H1 (cell line): ENCODE data around the gene TBX2. TPM values are rescaled to one million over a fixed set of nuclear protein-coding genes. Genes with fewer than 3 reads are reported as not detected.
A peak's percentile ranks its signal among the peaks of the same experiment; 100 is the strongest.

Experiments used
- CTCF ChIA-PET: fragments of 300-600 bp; sonication (Branson Sonifier 250); formaldehyde crosslinking; loops from one replicate; lab custom pipeline; 2021; ENCODE audit not compliant: partially characterized antibody; lab: Charles Lee
- POLR2A ChIA-PET: fragments of 300-600 bp; sonication (Branson Sonifier 250); formaldehyde crosslinking; loops from one replicate; lab custom pipeline; 2021; ENCODE audit warnings: inconsistent platforms; ENCODE audit not compliant: partially characterized antibody; lab: Charles Lee
- DNase-seq, 2 experiments: peaks; one replicate each; pipeline versions ENCODE4 v3.0.0 to v3.0.0-alpha.2; 2010 to 2022; ENCODE audit warnings: low spot score in 2 of 2, low read depth in 1 of 2, mixed read lengths in 1 of 2
- FAIRE-seq: peaks from 2 replicates; lab custom pipeline; 2011; peaks lifted over from hg19 to GRCh38; lab: Jason Lieb, UNC
- H2AFZ ChIP-seq: 2 replicates; pipeline ENCODE4 v1.8.1; 2012; ENCODE audit warnings: low read length, inconsistent platforms
- H2AK5ac ChIP-seq: 2 replicates; pipeline ENCODE4 v1.6.1; 2013; ENCODE audit warnings: low read depth, low read length
- H2BK120ac ChIP-seq: replicated peaks from 2 replicates; pipeline ENCODE3; 2013; ENCODE audit warnings: low read depth, low read length, inconsistent platforms
- H2BK12ac ChIP-seq: 2 replicates; pipeline ENCODE4 v1.6.1; 2013; ENCODE audit warnings: low read depth, low read length
- H2BK15ac ChIP-seq: 2 replicates; pipeline ENCODE4 v1.6.1; 2013; ENCODE audit warnings: low read length
- H2BK20ac ChIP-seq: 2 replicates; pipeline ENCODE4 v1.6.1; 2013; ENCODE audit warnings: low read length
- H2BK5ac ChIP-seq: 2 replicates; pipeline ENCODE4 v1.6.1; 2013; ENCODE audit warnings: low read depth, low read length
- H3K14ac ChIP-seq: 2 replicates; pipeline ENCODE4 v1.6.1; 2013; ENCODE audit warnings: inconsistent platforms; ENCODE audit not compliant: insufficient read length
- H3K18ac ChIP-seq: 2 replicates; pipeline ENCODE4 v1.6.1; 2013; ENCODE audit warnings: low read length; ENCODE audit errors: extremely low read depth
- H3K23ac ChIP-seq: 2 replicates; pipeline ENCODE4 v1.6.1; 2013; ENCODE audit warnings: inconsistent platforms; ENCODE audit not compliant: insufficient read length
- H3K23me2 ChIP-seq: 2 replicates; pipeline ENCODE4 v1.6.1; 2013; ENCODE audit warnings: low read depth, low read length
- H3K27ac ChIP-seq: 2 replicates; pipeline ENCODE4 v1.6.1; 2011; ENCODE audit warnings: low read depth, low read length, inconsistent platforms
- H3K27me3 ChIP-seq, 4 experiments: replicated peaks in 1 of 4; 1 replicate in 1 of 4; 2 replicates in 3 of 4; pipeline versions ENCODE4 v1.6.1 to v1.8.1; 2011 to 2013; ENCODE audit warnings: low read length in 3 of 4, mild to moderate bottlenecking in 3 of 4, inconsistent platforms in 2 of 4, mixed read lengths in 2 of 4, moderate library complexity in 1 of 4; ENCODE audit not compliant: control insufficient read depth in 3 of 4, insufficient read depth in 3 of 4; ENCODE audit errors: extremely low read depth in 1 of 4
- H3K36me3 ChIP-seq, 4 experiments: 2 replicates each; pipeline versions ENCODE4 v1.6.1 to v1.8.1; 2011 to 2013; ENCODE audit warnings: mild to moderate bottlenecking in 4 of 4, low read length in 3 of 4, moderate library complexity in 2 of 4, control low read depth in 1 of 4, inconsistent platforms in 1 of 4; ENCODE audit not compliant: insufficient read depth in 4 of 4, control insufficient read depth in 2 of 4
- H3K4ac ChIP-seq: replicated peaks from 2 replicates; pipeline ENCODE3; 2013; ENCODE audit warnings: low read length, low read depth, mixed read lengths, inconsistent platforms; ENCODE audit not compliant: insufficient read length
- H3K4me1 ChIP-seq, 4 experiments: replicated peaks in 1 of 4; 1 replicate in 1 of 4; 2 replicates in 3 of 4; pipeline versions ENCODE4 v1.6.1 to v1.8.1; 2011 to 2013; ENCODE audit warnings: low read length in 3 of 4, inconsistent platforms in 2 of 4, mixed read lengths in 1 of 4; ENCODE audit not compliant: insufficient read depth in 4 of 4, control insufficient read depth in 3 of 4
- H3K4me2 ChIP-seq, 2 experiments: 2 replicates each; pipeline versions ENCODE4 v1.6.1 to v1.8.1; 2011 to 2013; ENCODE audit warnings: low read depth in 2 of 2, low read length in 2 of 2, control low read depth in 1 of 2, inconsistent platforms in 1 of 2, mild to moderate bottlenecking in 1 of 2; ENCODE audit not compliant: insufficient read depth in 1 of 2
- H3K4me3 ChIP-seq, 4 experiments: fragments of 200-600, 300-600 bp in 1 of 4; sonication (generic), shearing (Covaris generic), sonication (Bioruptor Twin) in 1 of 4; 2 replicates each; pipeline versions ENCODE4 v1.5.1 to v1.8.1; 2011 to 2016; ENCODE audit warnings: low read length in 4 of 4, low read depth in 3 of 4, control low read depth in 2 of 4, inconsistent platforms in 2 of 4, mild to moderate bottlenecking in 2 of 4, mixed read lengths in 1 of 4, moderate library complexity in 1 of 4; ENCODE audit not compliant: insufficient read depth in 2 of 4; ENCODE audit errors: extremely low read depth in 1 of 4
- H3K56ac ChIP-seq: replicated peaks from 2 replicates; pipeline ENCODE3; 2013; ENCODE audit warnings: low read depth, mild to moderate bottlenecking, mixed read lengths, low read length, inconsistent platforms; ENCODE audit not compliant: insufficient read length
- H3K79me1 ChIP-seq: 2 replicates; pipeline ENCODE4 v1.6.1; 2013; ENCODE audit warnings: low read depth, low read length, control low read depth
- H3K79me2 ChIP-seq, 2 experiments: 2 replicates each; pipeline versions ENCODE4 v1.6.1 to v1.8.1; 2012 to 2013; ENCODE audit warnings: low read length in 2 of 2, mild to moderate bottlenecking in 2 of 2, inconsistent platforms in 1 of 2; ENCODE audit not compliant: insufficient read depth in 2 of 2, control insufficient read depth in 1 of 2
- H3K9ac ChIP-seq, 4 experiments: replicated peaks in 1 of 4; 1 replicate in 1 of 4; 2 replicates in 3 of 4; pipeline versions ENCODE4 v1.6.1 to v1.8.1; 2011 to 2013; ENCODE audit warnings: low read depth in 3 of 4, low read length in 3 of 4, control low read depth in 2 of 4, mild to moderate bottlenecking in 2 of 4, moderate library complexity in 2 of 4, inconsistent platforms in 1 of 4; ENCODE audit errors: extremely low read depth in 1 of 4
- H3K9me3 ChIP-seq, 2 experiments: 2 replicates each; pipeline versions ENCODE4 v1.6.1 to v1.8.1; 2012 to 2013; ENCODE audit warnings: mild to moderate bottlenecking in 2 of 2, moderate library complexity in 2 of 2, control low read depth in 1 of 2, inconsistent platforms in 1 of 2, low read depth in 1 of 2, low read length in 1 of 2, mixed read lengths in 1 of 2; ENCODE audit not compliant: insufficient read depth in 2 of 2
- H4K20me1 ChIP-seq, 2 experiments: replicated peaks in 1 of 2; 2 replicates each; pipeline versions ENCODE3 to v1.8.1; 2011 to 2013; ENCODE audit warnings: inconsistent platforms in 2 of 2, low read length in 2 of 2, mild to moderate bottlenecking in 1 of 2; ENCODE audit not compliant: insufficient read depth in 2 of 2, control insufficient read depth in 1 of 2
- H4K5ac ChIP-seq: 2 replicates; pipeline ENCODE4 v1.6.1; 2013; ENCODE audit warnings: low read length, low read depth, mixed read lengths, inconsistent platforms; ENCODE audit not compliant: insufficient read length
- H4K8ac ChIP-seq: 2 replicates; pipeline ENCODE4 v1.8.0; 2013; ENCODE audit warnings: mild to moderate bottlenecking, moderate library complexity, low read length, inconsistent platforms; ENCODE audit not compliant: insufficient read depth; ENCODE audit errors: extremely low read depth
- H4K91ac ChIP-seq: replicated peaks from 2 replicates; pipeline ENCODE3; 2013; ENCODE audit warnings: low read length, mixed read lengths, inconsistent platforms; ENCODE audit not compliant: insufficient read length
- CBX8 ChIP-seq: fragments of 300-800, 300-1000 bp; sonication (generic); IDR thresholded peaks from 2 replicates; pipeline ENCODE4 v1.7.1; 2016; ENCODE audit warnings: low read depth, low read length, borderline replicate concordance
- EZH2 ChIP-seq: fragments of 200-600 bp; sonication (generic); IDR thresholded peaks from 2 replicates; pipeline ENCODE4 v1.7.1; 2012; ENCODE audit warnings: low read depth, mild to moderate bottlenecking, moderate library complexity, low read length, inconsistent platforms; ENCODE audit not compliant: severe bottlenecking
- RNF2 ChIP-seq: fragments of 200-900, 300-1000 bp; sonication (generic); IDR thresholded peaks from 2 replicates; pipeline ENCODE4 v1.7.1; 2016; ENCODE audit warnings: borderline replicate concordance, low read depth, mild to moderate bottlenecking, antibody characterized with exemption, low read length; ENCODE audit not compliant: poor library complexity, severe bottlenecking; ENCODE audit errors: missing control alignments
- SUZ12 ChIP-seq: fragments of 200-600 bp; sonication (generic); IDR thresholded peaks from 2 replicates; pipeline ENCODE4 v1.6.1; 2012; ENCODE audit warnings: mild to moderate bottlenecking, inconsistent platforms, low read length, moderate library complexity, mixed read lengths
- WGBS, 2 experiments: shearing (Covaris generic) in 1 of 2; methylation state at CpG; one replicate each; pipeline versions ENCODE4 v1.1.6 to v1.1.7; 2013 to 2015; ENCODE audit warnings: low lambda C conversion rate in 2 of 2, mixed read lengths in 2 of 2, inconsistent platforms in 1 of 2, low coverage in 1 of 2, missing lambda C conversion rate in 1 of 2; ENCODE audit not compliant: insufficient replicate concordance in 2 of 2, insufficient coverage in 1 of 2, insufficient read length in 1 of 2; ENCODE audit errors: extremely low coverage in 1 of 2, missing lambda C conversion rate in 1 of 2; 5-methylcytosine and 5-hydroxymethylcytosine counted together
- polyA plus RNA-seq, 7 experiments: library from polyadenylated mRNA; depleted of rRNA in 3 of 7; stranded (reverse) in 5 of 7; unstranded in 2 of 7; fragments of >200 nt in 5 of 7; fragments of 200-250 nt in 2 of 7; gene quantifications; 1 replicate in 5 of 7; 2 replicates in 1 of 7; 4 replicates in 1 of 7; pipeline versions ENCODE4 v1.2.1 to v1.2.3, GENCODE V29; 2011 to 2013; ENCODE audit warnings: missing spikeins in 2 of 7, mixed read lengths in 2 of 7
- total RNA-seq: library from RNA; stranded (reverse); fragmentation: NEBNext Ultra II Directional; extraction: Animal tissue kit (Norgen Biotek cat#: 25700); gene quantifications from 2 replicates; pipeline ENCODE4 v1.2.1, GENCODE V29; 2021

TBX2 gene
- total and polyA plus RNA-seq, 2 of the 8 experiments (the other 6 are each of a cell fraction or from before 2014, with no cell fraction given) = not detected

GRCh38 chr17:61454381-61455323 is 55.0 kb downstream of the TBX2 start:
- no peak; the same call in 1 of the 2 replicates for TF ChIP-seq CBX8
- peak; percentile 99 for TF ChIP-seq SUZ12
- peak; percentile 100 for TF ChIP-seq EZH2
- TF ChIP-seq RNF2 = peak; percentile 99
- TF ChIP-seq, all 59 proteins: peak for 3
- FAIRE-seq = no peak

More at GRCh38 chr17:61454381-61455323, 55.0 kb downstream of the TBX2 start:
- H2BK15ac ChIP-seq = no peak overlapping the region
- H3K18ac ChIP-seq = 0 out of 2 replicates have a peak overlapping the region, but pooled peaks have one; percentile 27
- peak overlapping the region in 1 of 4 experiments; percentile 28; a peak in 3 of 8 replicates for H3K4me3 ChIP-seq
- H3K56ac ChIP-seq = no peak overlapping the region
- no peak overlapping the region for H3K23ac ChIP-seq
- H3K23me2 ChIP-seq = peaks cover 4% of the 10 kb centered on the region; the same call in 1 of the 2 replicates
- ChIA-PET POLR2A (interaction anchor here (1.3 to 1.6 kb wide), 4 partner anchors 10 to 52 kb away, joined by 4 to 5 read pairs (median 4); no protein-coding TSS in a partner anchor), CTCF (interaction anchor here (0.9 to 11.6 kb wide), 8 partner anchors 7 to 61 kb away, joined by 3 to 136 read pairs (median 4); no protein-coding TSS in a partner anchor)
- peaks cover 0 to 22% (median 0%) of the 10 kb centered on the region in 4 experiments; a peak in 1 of 8 replicates for H3K36me3 ChIP-seq
- peak overlapping the region; percentile 26 to 52; a peak in 3 of 4 replicates for H3K4me2 ChIP-seq
- no peak overlapping the region for H4K5ac ChIP-seq
- H2BK20ac ChIP-seq = no peak overlapping the region
- no peak overlapping the region for H4K91ac ChIP-seq
- H3K4ac ChIP-seq = no peak overlapping the region
- H2AK5ac ChIP-seq = no peak overlapping the region
- 5% methylated on average over 77 of the region's 86 CpGs; no CpG with 5 or more reads in 1 of the 2 experiments for WGBS, 2 experiments
- H3K4me1 ChIP-seq = peaks cover 2 to 36% (median 13%) of the 10 kb centered on the region in 4 experiments; a peak in 6 of 7 replicates
- peak in 1 of 2 experiments; percentile 69 for DNase-seq
- no peaks in the 10 kb centered on the region for H3K79me1 ChIP-seq
- H2AFZ ChIP-seq = no peak overlapping the region
- no peak overlapping the region for H2BK120ac ChIP-seq
- peaks cover 27 to 28% of the 10 kb centered on the region in 2 experiments for H4K20me1 ChIP-seq
- no peak overlapping the region for H3K14ac ChIP-seq
- H4K8ac ChIP-seq = no peak overlapping the region
- no peak overlapping the region for H3K9ac ChIP-seq
- H3K9me3 ChIP-seq = peaks cover 0 to 4% of the 10 kb centered on the region in 2 experiments; a peak in 1 of 4 replicates
- H3K79me2 ChIP-seq = no peaks in the 10 kb centered on the region
- H3K27me3 ChIP-seq = peaks cover 89 to 100% (median 97%) of the 10 kb centered on the region in 4 experiments
- no peak overlapping the region for H2BK5ac ChIP-seq
- no peak overlapping the region for H3K27ac ChIP-seq
- no peak overlapping the region for H2BK12ac ChIP-seq
